Suprapubic skin (tissue), 4 donors: ENCODE measurements around the gene TALDO1. TPM values are rescaled to one million over a fixed set of nuclear protein-coding genes. Genes with fewer than 3 reads are reported as not detected.
A peak's percentile ranks its signal among the peaks of the same experiment; 100 is the strongest.

Source experiments
- DNase-seq, 2 donors: peaks; one replicate each; pipeline ENCODE4 v3.0.0-alpha.2; 2019; ENCODE audit warnings: low spot score in 2 of 2
- H3K27ac ChIP-seq: fragments of 200-600 bp; sonication (generic); one replicate; pipeline ENCODE4 v1.5.1; 2019
- H3K27me3 ChIP-seq: fragments of 200-600 bp; sonication (generic); one replicate; pipeline ENCODE4 v1.5.1; 2019
- H3K36me3 ChIP-seq: fragments of 200-600 bp; sonication (generic); one replicate; pipeline ENCODE4 v1.5.1; 2019
- H3K4me1 ChIP-seq: fragments of 200-600 bp; sonication (generic); one replicate; pipeline ENCODE4 v1.5.1; 2019
- H3K4me3 ChIP-seq: fragments of 200-600 bp; sonication (generic); one replicate; pipeline ENCODE4 v1.5.1; 2019; ENCODE audit warnings: mild to moderate bottlenecking
- H3K9me3 ChIP-seq: fragments of 200-600 bp; sonication (generic); one replicate; pipeline ENCODE4 v1.5.1; 2019
- CTCF ChIP-seq, 2 donors: fragments of 200-600 bp in 1 of 2; fragments of 450-650 bp in 1 of 2; sonication (generic) in 1 of 2; IDR thresholded peaks; one replicate each; pipeline ENCODE4 v1.5.1; 2016 to 2019; ENCODE audit warnings: antibody characterized with exemption in 2 of 2, mild to moderate bottlenecking in 1 of 2, moderate library complexity in 1 of 2
- EP300 ChIP-seq: sonication (generic); formaldehyde crosslinking; IDR thresholded peaks from one replicate; pipeline ENCODE4 v1.6.1; 2017; ENCODE audit warnings: antibody characterized with exemption
- POLR2A ChIP-seq, 2 donors: fragments of 450-650 bp; IDR thresholded peaks; one replicate each; pipeline ENCODE4 v1.6.1; 2017; ENCODE audit warnings: antibody characterized with exemption in 2 of 2, mild to moderate bottlenecking in 2 of 2, moderate library complexity in 2 of 2
- POLR2AphosphoS5 ChIP-seq, 3 donors: sonication (generic); formaldehyde crosslinking; IDR thresholded peaks; one replicate each; pipeline ENCODE4 v1.6.1; 2017; ENCODE audit warnings: antibody characterized with exemption in 3 of 3
- WGBS: methylation state at CpG from one replicate; pipeline ENCODE4 v1.1.5; 2018; 5-methylcytosine and 5-hydroxymethylcytosine counted together
- total RNA-seq, 4 donors: library from RNA; depleted of rRNA; stranded (reverse); fragments of >200 nt; gene quantifications; one replicate each; pipeline ENCODE4 v1.1.0, GENCODE V29; 2016

TALDO1 gene
- total RNA-seq, 4 donors from 2014 or later, result 107 to 197 (median 179) TPM

DNA sequence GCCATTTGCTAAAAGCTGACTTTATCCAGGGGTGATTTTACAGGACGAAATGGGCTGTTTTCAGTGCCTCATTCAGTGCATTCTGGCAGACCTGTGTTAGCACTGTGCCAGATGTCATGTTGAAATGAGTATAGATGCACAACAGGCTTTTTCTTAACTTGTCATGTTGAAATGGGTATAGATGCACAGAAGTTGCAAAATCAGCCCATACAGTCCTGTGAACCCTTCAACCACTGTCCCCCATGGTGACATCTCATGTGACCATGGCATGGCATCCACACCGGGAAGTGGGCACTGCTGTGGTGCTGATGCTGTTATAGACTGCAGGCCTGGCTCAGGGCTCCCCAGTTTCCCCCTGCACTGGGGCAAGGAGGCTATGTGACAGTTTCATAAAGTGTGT is 2.5 kb downstream of the TALDO1 start:
- 45% methylated on average over 2 of the region's 2 CpGs for WGBS
- Histone ChIP-seq H3K4me3 (no peak overlapping the region), H3K36me3 (no peaks in the 10 kb centered on the region), H3K27ac (no peak overlapping the region), H3K27me3 (no peaks in the 10 kb centered on the region), H3K9me3 (no peaks in the 10 kb centered on the region), H3K4me1 (peaks cover 33% of the 10 kb centered on the region)
- no peak for DNase-seq
- TF ChIP-seq POLR2A (IDR thresholded peaks at IDR 0.05) (no peak), POLR2AphosphoS5 (IDR thresholded peaks at IDR 0.05) (no peak), CTCF (IDR thresholded peaks at IDR 0.05) (no peak), EP300 (no peak)

DNA sequence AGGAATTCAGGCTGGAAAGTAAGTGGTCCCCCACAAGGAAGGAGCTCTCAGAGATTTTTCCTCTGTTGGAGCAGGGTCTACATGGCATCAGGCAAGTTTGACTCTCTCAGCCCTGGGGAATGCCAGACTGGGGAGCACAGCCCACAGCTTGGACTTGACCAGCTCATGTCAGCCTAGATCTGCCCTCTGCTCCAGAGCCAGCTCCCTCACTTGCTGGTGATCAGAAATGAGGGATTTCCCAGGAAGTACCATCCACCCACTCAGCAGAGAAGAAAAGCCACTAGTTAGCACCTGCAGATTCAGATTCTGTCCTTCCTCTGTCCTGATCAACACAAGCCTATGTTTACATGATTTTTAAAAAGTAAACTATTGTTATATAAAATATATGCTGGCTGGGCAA is 13.0 kb downstream of the TALDO1 start:
- Histone ChIP-seq H3K36me3 (peaks cover 88% of the 10 kb centered on the region), H3K4me1 (peaks cover 20% of the 10 kb centered on the region), H3K9me3 (no peaks in the 10 kb centered on the region), H3K4me3 (no peak overlapping the region), H3K27me3 (no peaks in the 10 kb centered on the region), H3K27ac (no peak overlapping the region)
- DNase-seq, result no peak
- TF ChIP-seq CTCF (IDR thresholded peaks at IDR 0.05), result no peak
- no peak for TF ChIP-seq POLR2A (IDR thresholded peaks at IDR 0.05)
- TF ChIP-seq EP300, result no peak
- TF ChIP-seq POLR2AphosphoS5 (IDR thresholded peaks at IDR 0.05), result no peak

- peaks cover 83% of the 10 kb centered on the region for H3K36me3 ChIP-seq
- H3K4me1 ChIP-seq, result peaks cover 20% of the 10 kb centered on the region
- no peak overlapping the region for H3K4me3 ChIP-seq
- no peak for DNase-seq
- H3K9me3 ChIP-seq, result no peaks in the 10 kb centered on the region
- whole genome bisulfite sequencing, result 84% methylated on average over 8 of the region's 8 CpGs
- TF ChIP-seq POLR2A (IDR thresholded peaks at IDR 0.05) (no peak), CTCF (IDR thresholded peaks at IDR 0.05) (no peak), EP300 (no peak), POLR2AphosphoS5 (IDR thresholded peaks at IDR 0.05) (no peak)
- no peak overlapping the region for H3K27ac ChIP-seq
- H3K27me3 ChIP-seq, result no peaks in the 10 kb centered on the region
These were observed 14.4 kb downstream of the TALDO1 start for GRCh38 chr11:761526-762108.

DNA sequence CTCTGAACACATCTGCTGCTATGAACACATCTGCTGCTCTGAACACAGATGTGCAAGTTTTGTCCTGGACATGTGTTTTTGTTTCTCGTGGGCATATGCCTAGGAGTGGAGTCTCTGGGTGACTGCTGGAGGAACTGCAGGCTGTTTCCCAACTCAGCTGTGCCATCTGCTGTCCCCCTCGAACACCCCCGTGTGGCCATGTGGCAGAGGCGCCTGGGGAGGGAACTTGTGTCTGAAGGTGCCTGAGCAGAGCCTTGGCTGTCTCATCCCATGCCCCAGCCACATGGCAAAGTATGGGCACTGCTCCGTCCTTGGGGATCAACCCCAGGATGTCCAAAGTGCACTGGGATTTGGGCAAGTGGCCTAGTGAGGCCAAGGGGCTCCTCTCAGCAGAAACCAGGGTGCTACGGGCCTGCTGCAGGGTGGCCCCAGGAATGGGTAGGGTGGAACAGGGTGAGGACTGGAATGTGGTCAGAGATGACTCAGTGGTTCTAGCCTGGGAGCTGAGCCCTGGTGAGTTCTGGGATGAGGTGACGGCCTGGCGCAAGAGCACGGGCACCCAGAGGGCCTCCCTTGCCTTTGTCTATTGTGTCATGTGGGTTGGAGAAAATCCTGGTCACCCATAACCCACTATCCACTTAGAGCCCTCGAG is 15.3 kb downstream of the TALDO1 start:
- Histone ChIP-seq H3K4me3 (no peak overlapping the region), H3K4me1 (peaks cover 20% of the 10 kb centered on the region), H3K27ac (peak overlapping the region; percentile 69), H3K27me3 (no peaks in the 10 kb centered on the region), H3K36me3 (peaks cover 83% of the 10 kb centered on the region), H3K9me3 (no peaks in the 10 kb centered on the region)
- TF ChIP-seq CTCF (IDR thresholded peaks at IDR 0.05) (no peak), POLR2A (IDR thresholded peaks at IDR 0.05) (no peak), EP300 (no peak), POLR2AphosphoS5 (IDR thresholded peaks at IDR 0.05) (no peak)
- 23% methylated on average over 4 of the region's 10 CpGs for WGBS
- DNase-seq, result peak in 1 of 2 donors; percentile 66

DNA sequence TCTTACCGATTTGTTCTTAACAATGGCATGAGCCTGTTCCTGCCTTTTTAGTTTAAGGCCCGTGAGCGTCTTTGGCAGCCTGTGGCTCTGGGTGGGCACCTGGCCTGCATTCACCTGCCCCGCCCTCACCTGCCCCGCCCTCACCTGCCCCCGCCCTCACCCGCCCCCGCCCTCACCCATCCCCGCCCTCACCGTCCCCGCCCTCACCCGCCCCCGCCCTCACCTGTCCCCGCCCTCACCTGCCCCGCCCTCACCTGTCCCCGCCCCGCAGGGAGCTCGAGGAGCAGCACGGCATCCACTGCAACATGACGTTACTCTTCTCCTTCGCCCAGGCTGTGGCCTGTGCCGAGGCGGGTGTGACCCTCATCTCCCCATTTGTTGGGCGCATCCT is 15.8 kb downstream of the TALDO1 start:
- DNase-seq, result no peak
- no peaks in the 10 kb centered on the region for H3K27me3 ChIP-seq
- no peak overlapping the region for H3K4me3 ChIP-seq
- no peaks in the 10 kb centered on the region for H3K9me3 ChIP-seq
- peaks cover 20% of the 10 kb centered on the region for H3K4me1 ChIP-seq
- H3K36me3 ChIP-seq, result peaks cover 79% of the 10 kb centered on the region
- H3K27ac ChIP-seq, result peak overlapping the region; percentile 69
- WGBS, result 56% methylated on average over 21 of the region's 24 CpGs
- no peak for TF ChIP-seq EP300
- no peak for TF ChIP-seq POLR2AphosphoS5 (IDR thresholded peaks at IDR 0.05)
- TF ChIP-seq CTCF (IDR thresholded peaks at IDR 0.05), result no peak
- no peak for TF ChIP-seq POLR2A (IDR thresholded peaks at IDR 0.05)
